HG02642 (cell line): ENCODE data around the gene TTC16.
A peak's percentile ranks its signal among the peaks of the same experiment; 100 is the strongest.

Experiments
- ATAC-seq: cut with Tn5 transposase; IDR thresholded peaks from one replicate; pipeline ENCODE4 v1.9.1; 2021; ENCODE audit warnings: mild to moderate bottlenecking; ENCODE audit not compliant: unreplicated experiment, poor library complexity

Gene TTC16

GRCh38 chr9:127715470-127716337 lies at the start of gene TTC16, which contains the start of gene PTRH1:
Gene TTC16, plus strand, starts transcription at chr9:127716079. Its CDS starts 67 bp downstream, at chr9:127716146.
Gene PTRH1, minus strand, starts transcription at chr9:127715663. Its CDS starts 24 bp downstream, at chr9:127715639.
- peak; percentile 90 for ATAC-seq

- ATAC-seq = no peak
These were observed 48.6 kb upstream of the TTC16 start for GRCh38 chr9:127667127-127667844.

GRCh38 chr9:127667906-127668305 lies 48.0 kb upstream of the TTC16 start:
- ATAC-seq = no peak

GRCh38 chr9:127673234-127673633 lies 42.6 kb upstream of the TTC16 start:
- no peak for ATAC-seq

GRCh38 chr9:127676638-127677037 lies 39.2 kb upstream of the TTC16 start:
- ATAC-seq = no peak

GRCh38 chr9:127679506-127679905 lies 36.4 kb upstream of the TTC16 start:
- ATAC-seq = no peak

- ATAC-seq = no peak
These were observed 35.7 kb upstream of the TTC16 start for GRCh38 chr9:127680226-127680625.

- no peak for ATAC-seq
These were observed 35.0 kb upstream of the TTC16 start for GRCh38 chr9:127680846-127681245.

- no peak for ATAC-seq
These were observed 33.3 kb upstream of the TTC16 start for GRCh38 chr9:127682351-127683136.

- ATAC-seq = no peak
These were observed 32.2 kb upstream of the TTC16 start for GRCh38 chr9:127683723-127684122.

- no peak for ATAC-seq
These were observed 31.3 kb upstream of the TTC16 start for GRCh38 chr9:127684576-127684975.

- ATAC-seq = no peak
These were observed 29.2 kb upstream of the TTC16 start for GRCh38 chr9:127686461-127687393.

GRCh38 chr9:127689329-127690000 lies 26.4 kb upstream of the TTC16 start:
- ATAC-seq = no peak

GRCh38 chr9:127690735-127691134 lies 25.1 kb upstream of the TTC16 start:
- no peak for ATAC-seq

GRCh38 chr9:127692071-127692470 lies 23.8 kb upstream of the TTC16 start:
- ATAC-seq = no peak

GRCh38 chr9:127693143-127693542 lies 22.7 kb upstream of the TTC16 start:
- ATAC-seq = no peak

GRCh38 chr9:127693697-127694096 lies 22.2 kb upstream of the TTC16 start:
- ATAC-seq = no peak

- ATAC-seq = no peak
These were observed 20.8 kb upstream of the TTC16 start for GRCh38 chr9:127694890-127695720.
